K562 (cell line): ENCODE measurements around the gene DDX50. TPM values are rescaled to one million over a fixed set of nuclear protein-coding genes. Genes with fewer than 3 reads are reported as not detected.

Experiments
- EWSR1 ChIP-seq: fragments of 450-650 bp; IDR thresholded peaks from 2 replicates; pipeline ENCODE4 v1.6.1; 2018; ENCODE audit warnings: borderline replicate concordance, mild to moderate bottlenecking, low read depth, moderate library complexity; ENCODE audit not compliant: partially characterized antibody
- KAT8 ChIP-seq: fragments of 450-650 bp; IDR thresholded peaks from 2 replicates; pipeline ENCODE4 v1.6.1; 2016; ENCODE audit warnings: low read depth, mild to moderate bottlenecking
- NCOA2 ChIP-seq, 2 experiments: fragments of 450-650 bp; IDR thresholded peaks; 2 replicates each; pipeline ENCODE4 v1.6.1; 2018; ENCODE audit warnings: mild to moderate bottlenecking in 2 of 2, moderate library complexity in 1 of 2; ENCODE audit not compliant: partially characterized antibody in 2 of 2
- NKRF ChIP-seq: fragments of 450-650 bp; IDR thresholded peaks from 2 replicates; pipeline ENCODE4 v1.6.1; 2016; ENCODE audit warnings: borderline replicate concordance
- RBM14 ChIP-seq: fragments of 200-400 bp; formaldehyde crosslinking; IDR thresholded peaks from 2 replicates; pipeline ENCODE4 v1.6.1; 2018; ENCODE audit warnings: low read depth, mild to moderate bottlenecking, low read length, moderate library complexity, borderline replicate concordance; ENCODE audit not compliant: insufficient read depth
- REST ChIP-seq, 2 experiments: fragments of 450-650 bp; formaldehyde crosslinking in 1 of 2; IDR thresholded peaks; 2 replicates each; pipeline versions ENCODE4 v1.4.0 to v1.6.1; 2014 to 2020; ENCODE audit warnings: mild to moderate bottlenecking in 2 of 2, borderline replicate concordance in 1 of 2, low read depth in 1 of 2
- ZMIZ1 ChIP-seq, 2 experiments: fragments of 150-350 bp in 1 of 2; IDR thresholded peaks; 2 replicates each; pipeline ENCODE4 v1.6.1; 2012 to 2016; ENCODE audit warnings: low read depth in 2 of 2, low read length in 2 of 2, mild to moderate bottlenecking in 1 of 2, moderate library complexity in 1 of 2
- polyA plus RNA-seq, 8 experiments: library from polyadenylated mRNA; depleted of rRNA in 4 of 8; stranded (reverse) in 5 of 8; unstranded in 3 of 8; fragments of >200 nt; fragmentation: Nextera tagmentation in 2 of 8; fragmentation: Illumina TruSeq in 1 of 8; extraction: Ambion mirVana in 2 of 8; extraction: Trizol in 1 of 8; gene quantifications; 2 replicates each; pipeline versions ENCODE4 v1.2.1 to v1.2.3, GENCODE V29; 2011 to 2014; ENCODE audit warnings: inconsistent platforms in 1 of 8, missing spikeins in 1 of 8
- total RNA-seq, 7 experiments: library from RNA; depleted of rRNA in 6 of 7; stranded (reverse); fragments of >200 nt in 6 of 7; fragmentation: Illumina TruSeq in 2 of 7; extraction: Trizol in 2 of 7; gene quantifications; 2 replicates each; pipeline versions ENCODE4 v1.2.1 to v1.2.3, GENCODE V29; 2011 to 2021; ENCODE audit warnings: low replicate concordance in 1 of 7

Gene DDX50
- total and polyA plus RNA-seq, 9 of the 15 experiments (the other 6 are each of a cell fraction or from before 2014, with no cell fraction given) = 36.7 to 86.8 (median 57.4) TPM

- TF ChIP-seq NKRF (peak; percentile 96), RBM14 (0 out of 2 replicates have a peak, but pooled peaks have one; percentile 42), ZMIZ1 (IDR thresholded peaks at IDR 0.05; ENCODE audit: low read depth in 2 of 2, low read length in 2 of 2) (no peak), NCOA2 (IDR thresholded peaks at IDR 0.05; ENCODE audit: partially characterized antibody in 2 of 2) (no peak), KAT8 (no peak), REST (IDR thresholded peaks at IDR 0.05; ENCODE audit: borderline replicate concordance) (peak; percentile 52; the same call in 1 of the 2 replicates), REST (CRISPR knock-in tag; IDR thresholded peaks at IDR 0.05; ENCODE audit: low read depth) (no peak), EWSR1 (no peak)
These were observed at the start of gene DDX50 (continued) for GRCh38 chr10:68901105-68901927.
